ENCODE measurements around the gene TARBP1. TPM values are rescaled to one million over a fixed set of nuclear protein-coding genes. Genes with fewer than 3 reads are reported as not detected.

The TARBP1 gene
- total RNA-seq, 2 experiments from 2014 or later: 30.0 to 49.8 TPM

- BruUV-seq (replicated peaks): no TSS peak
- H3K9me3 ChIP-seq (ENCODE audit: low read length): no peaks in the 10 kb centered on the region
- H3K27ac ChIP-seq (ENCODE audit: low read depth, low read length, poor library complexity, severe bottlenecking): no peak overlapping the region
- no peaks in the 10 kb centered on the region for H3K4me1 ChIP-seq (ENCODE audit: insufficient read depth, low read length, poor library complexity, severe bottlenecking)
- H3K79me2 ChIP-seq (ENCODE audit: insufficient read depth, low read depth, low read length): no peaks in the 10 kb centered on the region
- H2AFZ ChIP-seq (ENCODE audit: low read length): no peak overlapping the region
- intact Hi-C loops (cut with micrococcal nuclease; ENCODE audit: unreplicated experiment): no loop called here
- no peak overlapping the region for H3K4me3 ChIP-seq (ENCODE audit: low read depth, low read length, poor library complexity, severe bottlenecking)
- TF ChIP-seq CTCF (conservative IDR thresholded peaks at IDR 0.05; ENCODE audit: low read length) (no peak), EZH2phosphoT487 (IDR thresholded peaks at IDR 0.05; ENCODE audit: borderline replicate concordance, low read depth, low read length) (no peak)
- no peaks in the 10 kb centered on the region for H4K20me1 ChIP-seq (ENCODE audit: insufficient read depth, low read length)
- H3K36me3 ChIP-seq (ENCODE audit: insufficient read depth, low read length): peaks cover 77% of the 10 kb centered on the region
- no peaks in the 10 kb centered on the region for H3K9me2 ChIP-seq (ENCODE audit: insufficient read depth, low read length)
- ChIA-PET POLR2A (no interaction called here), CTCF (ENCODE audit: unreplicated experiment) (no interaction called here)
- H3K4me2 ChIP-seq (ENCODE audit: low read length): no peak overlapping the region
- no peak for DNase-seq (ENCODE audit: low spot score)
Measured at GRCh38 chr1:234458352-234459017, 20.5 kb downstream of the TARBP1 start.

GRCh38 chr1:234454926-234455325, 24.1 kb downstream of the TARBP1 start:
- DNase-seq (ENCODE audit: low spot score): no peak
- Histone ChIP-seq H3K9me3 (ENCODE audit: low read length) (no peaks in the 10 kb centered on the region), H3K36me3 (ENCODE audit: insufficient read depth, low read length) (peaks cover 71% of the 10 kb centered on the region), H4K20me1 (ENCODE audit: insufficient read depth, low read length) (no peaks in the 10 kb centered on the region), H3K79me2 (ENCODE audit: insufficient read depth, low read depth, low read length) (no peaks in the 10 kb centered on the region), H3K9me2 (ENCODE audit: insufficient read depth, low read length) (no peaks in the 10 kb centered on the region), H3K4me3 (ENCODE audit: low read depth, low read length, poor library complexity, severe bottlenecking) (no peak overlapping the region), H3K4me2 (ENCODE audit: low read length) (no peak overlapping the region), H2AFZ (ENCODE audit: low read length) (no peak overlapping the region), H3K27ac (ENCODE audit: low read depth, low read length, poor library complexity, severe bottlenecking) (no peak overlapping the region), H3K4me1 (ENCODE audit: insufficient read depth, low read length, poor library complexity, severe bottlenecking) (no peaks in the 10 kb centered on the region)
- BruUV-seq (replicated peaks): no TSS peak
- ChIA-PET CTCF (ENCODE audit: unreplicated experiment) (interaction anchor here (0.5 kb wide), 1 partner anchor 1504 kb away, joined by 4 read pairs; no protein-coding TSS in a partner anchor), POLR2A (interaction anchor here (0.7 to 1.8 kb wide), 4 partner anchors 18 to 693 kb away, joined by 3 to 5 read pairs (median 4); partner anchors contain the start of gene COA6)
- intact Hi-C loops (cut with micrococcal nuclease; ENCODE audit: unreplicated experiment): no loop called here
- TF ChIP-seq CTCF (conservative IDR thresholded peaks at IDR 0.05; ENCODE audit: low read length): no peak
- TF ChIP-seq EZH2phosphoT487 (IDR thresholded peaks at IDR 0.05; ENCODE audit: borderline replicate concordance, low read depth, low read length): no peak

DNA sequence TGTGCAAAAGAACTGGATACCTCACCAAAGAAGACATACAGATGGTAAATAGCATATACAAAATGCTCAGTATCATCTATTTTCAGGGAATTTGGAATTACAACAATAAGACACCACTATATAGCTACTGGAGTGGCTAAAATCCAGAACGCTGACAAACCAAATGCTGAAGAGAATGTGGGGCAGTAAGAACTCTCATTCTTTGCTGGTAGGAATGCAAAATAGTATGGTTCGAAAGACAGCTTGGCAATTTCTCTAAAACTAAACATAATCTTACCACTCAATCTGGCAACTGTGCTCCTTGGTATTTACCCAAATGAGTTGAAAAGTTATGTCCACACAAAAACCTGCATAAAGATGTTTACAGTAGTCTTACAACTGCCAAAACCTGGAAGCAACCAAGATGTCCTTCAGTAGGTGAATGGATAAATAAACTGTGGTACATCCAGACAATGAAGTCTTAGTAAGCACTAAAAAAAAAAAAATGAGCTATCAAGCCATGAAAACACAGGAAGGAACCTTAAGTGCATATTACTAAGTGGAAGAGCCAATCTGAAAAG, 26.5 kb downstream of the TARBP1 start:
- H3K9me3 ChIP-seq (ENCODE audit: low read length): no peaks in the 10 kb centered on the region
- no peak overlapping the region for H3K27ac ChIP-seq (ENCODE audit: low read depth, low read length, poor library complexity, severe bottlenecking)
- no peaks in the 10 kb centered on the region for H3K4me1 ChIP-seq (ENCODE audit: insufficient read depth, low read length, poor library complexity, severe bottlenecking)
- BruUV-seq (replicated peaks): no TSS peak
- no peak overlapping the region for H2AFZ ChIP-seq (ENCODE audit: low read length)
- ChIA-PET POLR2A (interaction anchor here (0.5 kb wide), 1 partner anchor 77 kb away, joined by 3 read pairs; no protein-coding TSS in a partner anchor), CTCF (ENCODE audit: unreplicated experiment) (no interaction called here)
- H3K4me3 ChIP-seq (ENCODE audit: low read depth, low read length, poor library complexity, severe bottlenecking): no peak overlapping the region
- peaks cover 82% of the 10 kb centered on the region for H3K36me3 ChIP-seq (ENCODE audit: insufficient read depth, low read length)
- intact Hi-C loops (cut with micrococcal nuclease; ENCODE audit: unreplicated experiment): no loop called here
- H3K9me2 ChIP-seq (ENCODE audit: insufficient read depth, low read length): no peaks in the 10 kb centered on the region
- DNase-seq (ENCODE audit: low spot score): no peak
- no peaks in the 10 kb centered on the region for H3K79me2 ChIP-seq (ENCODE audit: insufficient read depth, low read depth, low read length)
- no peaks in the 10 kb centered on the region for H4K20me1 ChIP-seq (ENCODE audit: insufficient read depth, low read length)
- H3K4me2 ChIP-seq (ENCODE audit: low read length): no peak overlapping the region
- no peak for TF ChIP-seq EZH2phosphoT487 (IDR thresholded peaks at IDR 0.05; ENCODE audit: borderline replicate concordance, low read depth, low read length)
- no peak for TF ChIP-seq CTCF (conservative IDR thresholded peaks at IDR 0.05; ENCODE audit: low read length)

All from OCI-LY7 (cell line).